OCI-LY7 (cell line): ENCODE results near the gene USP44. TPM values are rescaled to one million over a fixed set of nuclear protein-coding genes. Genes with fewer than 3 reads are reported as not detected.

Experiments used
- BruUV-seq: library from RNA; stranded (reverse); fragments of 400-500 nt; replicated peaks from 2 replicates; lab custom pipeline; 2021; lab: Mats Ljungman, UMichigan
- CTCF ChIA-PET: fragments of 300-600 bp; sonication (Branson Sonifier 250); formaldehyde crosslinking; loops from one replicate; lab custom pipeline; 2022; ENCODE audit warnings: antibody characterized with exemption; ENCODE audit not compliant: unreplicated experiment; lab: Charles Lee
- POLR2A ChIA-PET: fragments of 300-600 bp; sonication (Branson Sonifier 250); formaldehyde crosslinking; loops from one replicate; lab custom pipeline; 2022; ENCODE audit warnings: antibody characterized with exemption; lab: Charles Lee
- DNase-seq: peaks from one replicate; pipeline ENCODE4 v3.0.0-alpha.2; 2015; ENCODE audit warnings: low spot score
- H2AFZ ChIP-seq: fragments of 200-600 bp; sonication (generic), shearing (Covaris generic); 2 replicates; pipeline ENCODE4 v1.6.1; 2014; ENCODE audit warnings: mild to moderate bottlenecking, antibody characterized with exemption, low read length, moderate library complexity
- H3K27ac ChIP-seq: fragments of 200-600 bp; sonication (generic); 2 replicates; pipeline ENCODE4 v1.5.1; 2014; ENCODE audit warnings: mixed run types, low read depth, mild to moderate bottlenecking, moderate library complexity, low read length, inconsistent platforms; ENCODE audit not compliant: poor library complexity, severe bottlenecking
- H3K36me3 ChIP-seq: fragments of 200-600 bp; sonication (generic); 2 replicates; pipeline ENCODE4 v1.6.1; 2014; ENCODE audit warnings: mild to moderate bottlenecking, antibody characterized with exemption, low read length, moderate library complexity, mixed read lengths; ENCODE audit not compliant: insufficient read depth
- H3K4me1 ChIP-seq: fragments of 200-600 bp; sonication (generic); 2 replicates; pipeline ENCODE4 v1.5.1; 2014; ENCODE audit warnings: mild to moderate bottlenecking, low read length; ENCODE audit not compliant: insufficient read depth, poor library complexity, severe bottlenecking
- H3K4me2 ChIP-seq: fragments of 200-600 bp; sonication (generic); 2 replicates; pipeline ENCODE4 v1.6.1; 2014; ENCODE audit warnings: mild to moderate bottlenecking, low read length
- H3K4me3 ChIP-seq: fragments of 200-600 bp; sonication (generic); 2 replicates; pipeline ENCODE4 v1.5.1; 2014; ENCODE audit warnings: mild to moderate bottlenecking, low read depth, low read length; ENCODE audit not compliant: poor library complexity, severe bottlenecking
- H3K79me2 ChIP-seq: fragments of 200-600 bp; sonication (generic); 2 replicates; pipeline ENCODE4 v1.6.1; 2016; ENCODE audit warnings: low read depth, mild to moderate bottlenecking, low read length, moderate library complexity, mixed read lengths; ENCODE audit not compliant: insufficient read depth
- H3K9me2 ChIP-seq: fragments of 200-600 bp; sonication (generic); 2 replicates; pipeline ENCODE4 v1.6.1; 2016; ENCODE audit warnings: mild to moderate bottlenecking, low read length, mixed read lengths; ENCODE audit not compliant: insufficient read depth
- H3K9me3 ChIP-seq: fragments of 200-600 bp; sonication (generic); 2 replicates; pipeline ENCODE4 v1.6.1; 2014; ENCODE audit warnings: mild to moderate bottlenecking, mixed run types, low read length, mixed read lengths
- H4K20me1 ChIP-seq: fragments of 200-600 bp; sonication (generic); 2 replicates; pipeline ENCODE4 v1.6.1; 2014; ENCODE audit warnings: mild to moderate bottlenecking, antibody characterized with exemption, low read length, moderate library complexity, mixed read lengths; ENCODE audit not compliant: insufficient read depth
- EZH2phosphoT487 ChIP-seq: fragments of 200-600 bp; sonication (generic); IDR thresholded peaks from 2 replicates; pipeline ENCODE4 v1.6.1; 2018; ENCODE audit warnings: low read depth, borderline replicate concordance, mild to moderate bottlenecking, mixed run types, antibody characterized with exemption, low read length, moderate library complexity, mixed read lengths
- intact Hi-C: fragments of 100-400 bp; cut with micrococcal nuclease; formaldehyde crosslinking; loops from one replicate; pipeline ENCODE4 v1.10.0; 2022; ENCODE audit not compliant: unreplicated experiment
- total RNA-seq, 2 experiments: library from RNA; depleted of rRNA in 1 of 2; stranded (reverse); fragments of >200 nt in 1 of 2; shearing (Covaris generic) in 1 of 2; gene quantifications; 2 replicates each; pipeline ENCODE4 v1.2.3, GENCODE V29; 2014 to 2022
- TF ChIP-seq, protein P1 (sequence below): fragments of 200-600 bp; sonication (generic); conservative IDR thresholded peaks from 2 replicates; pipeline ENCODE4 v1.5.1; 2014; ENCODE audit warnings: mild to moderate bottlenecking, antibody characterized with exemption, low read length, moderate library complexity, mixed read lengths

The USP44 gene
- total RNA-seq, 2 experiments from 2014 or later: 3.4 to 8.6 TPM

DNA sequence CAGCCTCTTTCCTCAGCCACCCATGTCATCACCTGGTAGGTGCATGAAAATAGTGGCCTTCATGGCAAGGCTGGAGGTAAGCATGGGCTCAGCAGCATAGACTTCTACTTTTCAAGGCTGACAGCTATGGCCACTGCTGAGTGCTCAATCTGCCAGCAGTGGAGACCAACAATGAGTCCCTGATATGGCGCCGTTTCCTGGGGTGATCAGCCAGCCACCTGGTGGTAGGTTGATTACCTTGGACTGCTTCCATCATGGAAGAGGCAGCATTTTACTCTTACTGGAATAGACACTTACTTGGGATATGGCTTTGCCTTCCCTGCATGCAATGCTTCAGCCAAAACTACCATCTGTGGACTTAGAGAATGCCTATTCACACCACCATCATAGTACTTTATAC is 39.5 kb upstream of the USP44 start:
- intact Hi-C loops: no loop called here
- no TSS peak for BruUV-seq
- no peaks in the 10 kb centered on the region for H3K4me1 ChIP-seq
- no peak for DNase-seq
- H3K79me2 ChIP-seq: no peaks in the 10 kb centered on the region
- no peaks in the 10 kb centered on the region for H3K9me3 ChIP-seq
- TF ChIP-seq, protein P1, sequence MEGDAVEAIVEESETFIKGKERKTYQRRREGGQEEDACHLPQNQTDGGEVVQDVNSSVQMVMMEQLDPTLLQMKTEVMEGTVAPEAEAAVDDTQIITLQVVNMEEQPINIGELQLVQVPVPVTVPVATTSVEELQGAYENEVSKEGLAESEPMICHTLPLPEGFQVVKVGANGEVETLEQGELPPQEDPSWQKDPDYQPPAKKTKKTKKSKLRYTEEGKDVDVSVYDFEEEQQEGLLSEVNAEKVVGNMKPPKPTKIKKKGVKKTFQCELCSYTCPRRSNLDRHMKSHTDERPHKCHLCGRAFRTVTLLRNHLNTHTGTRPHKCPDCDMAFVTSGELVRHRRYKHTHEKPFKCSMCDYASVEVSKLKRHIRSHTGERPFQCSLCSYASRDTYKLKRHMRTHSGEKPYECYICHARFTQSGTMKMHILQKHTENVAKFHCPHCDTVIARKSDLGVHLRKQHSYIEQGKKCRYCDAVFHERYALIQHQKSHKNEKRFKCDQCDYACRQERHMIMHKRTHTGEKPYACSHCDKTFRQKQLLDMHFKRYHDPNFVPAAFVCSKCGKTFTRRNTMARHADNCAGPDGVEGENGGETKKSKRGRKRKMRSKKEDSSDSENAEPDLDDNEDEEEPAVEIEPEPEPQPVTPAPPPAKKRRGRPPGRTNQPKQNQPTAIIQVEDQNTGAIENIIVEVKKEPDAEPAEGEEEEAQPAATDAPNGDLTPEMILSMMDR: no peak
- TF ChIP-seq EZH2phosphoT487: no peak
- H3K4me3 ChIP-seq: no peak overlapping the region
- ChIA-PET POLR2A (no interaction called here), CTCF (no interaction called here)
- H3K4me2 ChIP-seq: no peak overlapping the region
- H3K9me2 ChIP-seq: no peaks in the 10 kb centered on the region
- no peaks in the 10 kb centered on the region for H4K20me1 ChIP-seq
- H3K27ac ChIP-seq: no peak overlapping the region
- no peak overlapping the region for H2AFZ ChIP-seq
- H3K36me3 ChIP-seq: no peaks in the 10 kb centered on the region

DNA sequence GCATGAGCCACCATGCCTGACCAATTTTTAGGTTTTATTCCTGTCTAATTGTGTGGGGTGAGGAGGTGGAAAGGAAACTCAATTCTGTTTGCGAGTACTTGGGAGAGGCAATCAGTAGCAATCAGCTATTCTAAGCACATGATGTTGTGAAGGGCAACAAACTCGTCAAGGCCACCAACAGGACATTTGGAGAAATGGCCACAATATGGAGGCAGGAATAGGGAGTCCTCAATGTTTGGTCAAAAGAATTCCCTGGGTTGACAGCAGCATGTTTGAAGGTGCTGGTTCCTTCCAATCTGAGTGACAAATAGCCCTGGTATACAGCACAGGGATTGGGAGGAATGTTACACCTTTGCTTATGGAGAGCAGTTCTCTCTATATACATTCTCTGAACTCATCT is 32.7 kb upstream of the USP44 start:
- POLR2A ChIA-PET: interaction anchor here (0.7 to 1.3 kb wide), 3 partner anchors 10 to 835 kb away, joined by 3 to 4 read pairs (median 3); no protein-coding TSS in a partner anchor
- no peaks in the 10 kb centered on the region for H3K9me3 ChIP-seq
- H3K4me2 ChIP-seq: no peak overlapping the region
- no peak for DNase-seq
- intact Hi-C loops: no loop called here
- no peaks in the 10 kb centered on the region for H3K4me1 ChIP-seq
- CTCF ChIA-PET: no interaction called here
- TF ChIP-seq, protein P1: no peak
- no peak for TF ChIP-seq EZH2phosphoT487
- no peaks in the 10 kb centered on the region for H3K79me2 ChIP-seq
- no peak overlapping the region for H3K4me3 ChIP-seq
- no peaks in the 10 kb centered on the region for H4K20me1 ChIP-seq
- no peak overlapping the region for H2AFZ ChIP-seq
- BruUV-seq: no TSS peak
- H3K9me2 ChIP-seq: no peaks in the 10 kb centered on the region
- H3K36me3 ChIP-seq: no peaks in the 10 kb centered on the region
- H3K27ac ChIP-seq: no peak overlapping the region

DNA sequence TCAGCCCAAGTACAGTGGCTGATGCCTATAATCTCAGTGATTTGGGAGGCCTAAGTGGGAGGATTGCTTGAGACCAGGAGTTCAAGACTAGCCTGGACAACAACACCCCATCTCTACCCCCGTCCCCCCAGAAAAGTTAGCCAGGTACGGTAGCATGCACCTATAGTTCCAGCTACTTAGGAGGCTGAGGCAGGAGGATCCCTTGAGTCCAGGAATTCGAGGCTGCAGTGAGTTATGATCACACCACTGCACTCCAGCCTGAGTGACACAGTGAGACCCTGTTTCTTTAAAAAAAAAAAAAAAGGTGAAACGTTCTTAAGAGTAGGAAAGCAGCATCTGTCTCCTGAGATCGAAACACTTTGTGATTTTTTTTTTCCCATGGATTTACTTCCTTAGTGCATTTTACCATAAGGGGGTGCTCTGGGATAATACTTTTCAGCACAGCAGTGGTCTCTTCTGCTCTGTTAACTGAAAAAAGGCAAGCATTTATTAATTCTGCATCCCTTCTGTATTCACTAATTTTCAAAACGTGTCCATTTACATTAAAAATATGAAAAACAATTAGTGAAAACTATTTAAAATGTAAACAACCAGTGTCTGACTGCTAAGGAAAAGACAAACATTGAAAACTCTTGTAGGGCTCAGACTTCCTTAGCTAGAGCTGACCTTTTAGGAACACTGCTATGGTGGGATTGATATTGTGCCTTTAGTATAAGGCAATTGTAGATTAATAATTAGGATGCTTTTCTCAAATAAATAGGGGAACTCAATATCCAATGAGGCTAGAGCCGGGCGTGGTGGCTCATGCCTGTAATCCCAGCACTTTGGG is 31.2 kb upstream of the USP44 start:
- Histone ChIP-seq H3K9me2 (no peaks in the 10 kb centered on the region), H3K4me1 (no peaks in the 10 kb centered on the region), H3K4me3 (no peak overlapping the region), H3K9me3 (no peaks in the 10 kb centered on the region), H3K27ac (no peak overlapping the region), H3K4me2 (no peak overlapping the region), H3K79me2 (no peaks in the 10 kb centered on the region), H2AFZ (no peak overlapping the region), H4K20me1 (no peaks in the 10 kb centered on the region), H3K36me3 (no peaks in the 10 kb centered on the region)
- TF ChIP-seq, protein P1: peak; percentile 65
- no peak for TF ChIP-seq EZH2phosphoT487
- ChIA-PET CTCF (interaction anchor here (2.0 kb wide), 1 partner anchor 11 kb away, joined by 6 read pairs; no protein-coding TSS in a partner anchor), POLR2A (interaction anchor here (0.6 to 1.5 kb wide), 6 partner anchors 10 to 393 kb away, joined by 3 to 5 read pairs (median 4); no protein-coding TSS in a partner anchor)
- BruUV-seq: no TSS peak
- peak; percentile 19 for DNase-seq
- intact Hi-C loops: no loop called here
